Epithelial cell of esophagus (primary cell): Measurements from ENCODE around the gene TFF1.

Experiments used
- DNase-seq: peaks from one replicate; pipeline ENCODE4 v3.0.0; 2010; ENCODE audit warnings: low read depth
- H3K4me3 ChIP-seq: 2 replicates; pipeline ENCODE4 v1.5.1; 2011; ENCODE audit warnings: mild to moderate bottlenecking, low read length, control low read depth
- TF ChIP-seq, protein P1 (sequence below): IDR thresholded peaks from 2 replicates; pipeline ENCODE4 v1.5.1; 2011; ENCODE audit warnings: low read depth, mild to moderate bottlenecking, low read length, control low read depth, inconsistent platforms; ENCODE audit not compliant: insufficient read depth; ENCODE audit errors: missing control alignments

TFF1 gene

DNA sequence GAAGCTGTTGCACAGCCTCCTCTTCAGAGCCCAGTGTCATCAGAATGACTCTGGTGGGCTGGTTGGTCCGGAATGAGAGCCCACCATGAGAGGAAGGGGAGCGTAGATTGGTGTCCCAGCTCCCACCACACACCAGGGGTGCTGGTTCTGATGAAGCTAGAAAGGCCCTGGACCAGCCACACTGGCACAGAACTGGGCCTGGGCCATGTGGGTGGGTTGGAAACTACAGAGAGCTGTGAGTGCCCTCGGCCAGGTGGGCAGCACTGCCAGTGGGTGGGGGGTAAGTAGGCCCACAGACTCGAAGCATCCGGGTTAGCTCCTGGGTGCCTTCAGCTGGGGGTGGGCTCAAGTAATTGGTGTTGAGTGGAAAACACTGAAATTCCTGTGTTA is 11.6 kb upstream of the TFF1 start:
- no peak overlapping the region for H3K4me3 ChIP-seq
- TF ChIP-seq, protein P1, sequence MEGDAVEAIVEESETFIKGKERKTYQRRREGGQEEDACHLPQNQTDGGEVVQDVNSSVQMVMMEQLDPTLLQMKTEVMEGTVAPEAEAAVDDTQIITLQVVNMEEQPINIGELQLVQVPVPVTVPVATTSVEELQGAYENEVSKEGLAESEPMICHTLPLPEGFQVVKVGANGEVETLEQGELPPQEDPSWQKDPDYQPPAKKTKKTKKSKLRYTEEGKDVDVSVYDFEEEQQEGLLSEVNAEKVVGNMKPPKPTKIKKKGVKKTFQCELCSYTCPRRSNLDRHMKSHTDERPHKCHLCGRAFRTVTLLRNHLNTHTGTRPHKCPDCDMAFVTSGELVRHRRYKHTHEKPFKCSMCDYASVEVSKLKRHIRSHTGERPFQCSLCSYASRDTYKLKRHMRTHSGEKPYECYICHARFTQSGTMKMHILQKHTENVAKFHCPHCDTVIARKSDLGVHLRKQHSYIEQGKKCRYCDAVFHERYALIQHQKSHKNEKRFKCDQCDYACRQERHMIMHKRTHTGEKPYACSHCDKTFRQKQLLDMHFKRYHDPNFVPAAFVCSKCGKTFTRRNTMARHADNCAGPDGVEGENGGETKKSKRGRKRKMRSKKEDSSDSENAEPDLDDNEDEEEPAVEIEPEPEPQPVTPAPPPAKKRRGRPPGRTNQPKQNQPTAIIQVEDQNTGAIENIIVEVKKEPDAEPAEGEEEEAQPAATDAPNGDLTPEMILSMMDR = no peak
- no peak for DNase-seq

DNA sequence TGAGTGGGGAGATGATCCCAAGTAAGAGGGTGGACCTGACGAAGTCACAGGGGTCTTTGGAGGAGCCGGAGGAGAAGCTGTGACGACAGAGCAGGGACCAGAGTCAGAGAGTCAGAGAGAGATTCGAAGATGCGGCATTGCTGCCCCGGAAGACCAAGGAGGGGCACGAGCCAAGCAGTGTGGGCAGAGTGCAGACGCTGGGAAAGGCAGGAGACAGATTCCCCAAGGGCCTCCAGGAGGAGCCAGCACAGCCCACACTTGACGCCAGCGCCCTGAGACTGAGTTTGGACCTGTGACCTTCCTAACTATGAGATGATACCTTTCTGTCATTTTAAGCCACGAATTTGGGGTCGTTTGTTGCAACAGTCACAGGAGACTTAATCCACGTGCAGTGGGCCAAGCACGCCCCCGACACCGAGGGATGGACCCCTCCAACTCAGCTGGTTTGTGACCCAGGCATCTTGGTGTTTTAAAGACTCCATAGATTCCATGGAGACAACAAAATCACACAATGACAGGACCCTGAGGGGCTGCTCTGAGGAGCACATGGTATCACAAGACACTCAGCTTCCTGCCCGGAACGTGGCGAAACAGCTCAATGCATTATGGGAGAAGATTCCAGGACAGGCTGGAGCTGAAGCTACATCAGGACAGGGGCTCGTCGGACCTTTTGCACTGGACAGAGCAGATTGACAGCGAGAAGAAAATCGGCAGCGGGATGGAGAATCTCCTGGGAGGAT is 11.0 kb upstream of the TFF1 start:
- no peak for DNase-seq
- TF ChIP-seq, protein P1 = no peak
- H3K4me3 ChIP-seq = no peak overlapping the region

DNA sequence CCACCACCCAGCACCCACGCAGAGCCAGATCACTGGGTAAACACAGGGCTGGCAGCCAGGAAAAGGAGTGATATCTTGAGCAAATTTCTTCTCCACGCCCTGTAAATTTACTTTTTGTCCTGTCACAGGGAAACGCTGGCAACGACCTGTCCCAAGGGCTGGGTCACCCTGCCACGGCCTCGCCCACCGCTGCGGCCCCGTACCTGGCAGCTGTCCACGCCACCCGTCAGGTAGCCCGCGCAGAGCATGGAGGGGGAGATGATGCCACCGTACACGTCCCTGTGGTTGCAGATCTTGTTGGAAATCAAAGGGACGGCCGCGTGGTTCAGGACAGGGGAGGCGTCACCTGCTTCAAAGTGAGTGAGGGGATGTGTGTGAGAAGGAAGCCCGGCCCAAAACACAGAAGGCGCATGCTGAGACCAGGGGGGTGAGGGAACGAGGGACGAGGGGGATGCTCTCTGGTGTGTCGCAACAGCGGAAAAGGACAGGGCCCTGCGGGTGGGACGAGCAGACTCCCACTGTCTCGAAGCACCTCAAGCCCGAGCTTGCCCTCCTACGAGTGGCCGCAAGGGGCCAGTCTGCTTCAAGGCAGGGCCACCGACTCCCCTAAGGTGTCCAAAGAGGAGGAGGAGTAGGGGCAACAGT is 10.1 kb upstream of the TFF1 start:
- no peak overlapping the region for H3K4me3 ChIP-seq
- DNase-seq = no peak
- TF ChIP-seq, protein P1 = no peak

DNA sequence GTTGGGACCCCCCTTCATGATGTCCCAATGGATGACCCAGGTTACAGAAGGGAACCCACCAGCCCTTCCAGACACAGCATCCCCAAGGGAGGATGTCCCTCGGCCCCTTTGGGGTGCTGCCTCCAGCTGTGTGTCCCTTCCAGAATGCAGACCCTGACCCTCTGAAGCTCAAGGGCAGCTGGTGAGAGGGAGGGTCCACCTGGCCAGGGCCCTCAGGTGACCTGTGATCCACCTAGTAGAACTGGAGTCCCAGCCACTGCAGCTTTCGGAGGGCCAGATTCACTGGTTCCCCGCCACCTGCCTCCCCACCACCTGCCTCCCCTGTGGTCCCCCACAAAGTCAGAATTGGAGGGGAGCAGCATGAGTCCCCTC is 9.6 kb upstream of the TFF1 start:
- H3K4me3 ChIP-seq = no peak overlapping the region
- TF ChIP-seq, protein P1 = no peak
- DNase-seq = no peak

DNA sequence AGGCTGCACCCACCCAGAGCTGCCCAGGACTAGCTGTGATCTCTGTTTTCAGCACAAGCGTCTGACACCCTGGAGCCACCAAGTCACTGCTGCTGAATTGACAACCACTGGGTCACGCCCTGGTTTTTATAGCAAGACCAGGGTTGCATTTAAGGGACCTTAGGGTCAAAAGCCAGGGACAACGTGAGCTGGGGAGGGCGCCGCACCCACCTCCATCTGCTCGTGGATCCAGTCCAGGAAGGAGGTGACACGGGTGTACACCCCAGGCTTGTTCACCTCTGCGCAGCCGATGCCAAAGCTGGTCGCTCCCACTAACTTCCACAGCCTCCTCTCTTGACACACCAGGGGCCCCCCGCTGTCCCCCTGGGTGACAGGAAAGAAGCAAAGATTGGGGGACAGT is 9.2 kb upstream of the TFF1 start:
- TF ChIP-seq, protein P1 = no peak
- DNase-seq = no peak
- H3K4me3 ChIP-seq = no peak overlapping the region

DNA sequence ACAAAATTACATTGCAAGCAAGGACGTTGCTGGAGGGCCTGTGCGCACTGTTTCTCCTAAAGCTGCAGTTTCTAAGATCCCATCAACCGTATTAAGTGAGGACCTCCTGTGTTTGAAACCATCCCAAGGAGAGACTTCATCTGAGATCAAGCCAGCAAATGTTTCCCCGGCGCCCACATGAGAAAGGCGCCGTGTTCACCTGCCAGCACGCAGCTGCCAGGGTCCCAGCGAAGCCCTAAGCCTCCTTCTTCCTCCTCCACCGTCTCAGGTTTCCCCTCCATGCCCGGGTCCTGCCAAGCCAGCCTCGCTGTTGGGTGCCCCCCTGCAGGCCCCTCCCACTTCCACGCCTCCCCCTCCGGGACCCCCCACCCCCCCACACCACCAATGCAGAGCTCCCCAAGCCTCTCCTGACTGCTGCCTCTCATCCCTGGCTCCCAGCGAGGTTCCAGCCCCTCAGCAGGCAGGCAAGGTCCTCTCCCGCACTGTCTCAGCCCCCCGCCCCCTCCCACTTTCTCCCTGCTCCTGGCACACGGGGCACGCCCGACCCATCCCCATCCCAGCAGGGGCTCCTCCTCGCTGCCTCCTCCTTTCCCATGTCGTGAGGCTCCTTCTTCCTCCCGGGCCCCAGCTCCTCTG is 8.6 kb upstream of the TFF1 start:
- TF ChIP-seq, protein P1 = no peak
- DNase-seq = no peak
- no peak overlapping the region for H3K4me3 ChIP-seq

DNA sequence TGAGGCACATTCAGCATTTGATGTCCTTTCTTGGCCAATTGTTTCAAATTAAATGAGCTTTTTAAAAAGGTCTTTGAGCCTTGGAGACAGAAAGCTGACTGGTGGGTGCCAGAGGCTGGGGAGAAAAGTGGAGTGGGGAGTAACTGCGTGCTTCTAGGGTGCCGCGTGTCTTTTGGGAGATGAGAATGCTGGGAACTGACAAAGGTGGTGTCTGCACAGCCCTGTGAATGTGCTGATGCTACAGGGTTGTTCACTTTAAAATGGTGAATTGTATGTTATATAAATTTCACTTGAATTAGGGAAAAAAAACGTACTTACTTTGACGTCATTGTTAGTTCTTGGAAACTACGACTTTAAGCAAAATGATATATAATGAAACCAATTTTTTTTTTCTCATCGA is 8.1 kb upstream of the TFF1 start:
- H3K4me3 ChIP-seq = no peak overlapping the region
- TF ChIP-seq, protein P1 = no peak
- no peak for DNase-seq
